ENCODE measurements around the gene CLP1.

The CLP1 gene

DNA sequence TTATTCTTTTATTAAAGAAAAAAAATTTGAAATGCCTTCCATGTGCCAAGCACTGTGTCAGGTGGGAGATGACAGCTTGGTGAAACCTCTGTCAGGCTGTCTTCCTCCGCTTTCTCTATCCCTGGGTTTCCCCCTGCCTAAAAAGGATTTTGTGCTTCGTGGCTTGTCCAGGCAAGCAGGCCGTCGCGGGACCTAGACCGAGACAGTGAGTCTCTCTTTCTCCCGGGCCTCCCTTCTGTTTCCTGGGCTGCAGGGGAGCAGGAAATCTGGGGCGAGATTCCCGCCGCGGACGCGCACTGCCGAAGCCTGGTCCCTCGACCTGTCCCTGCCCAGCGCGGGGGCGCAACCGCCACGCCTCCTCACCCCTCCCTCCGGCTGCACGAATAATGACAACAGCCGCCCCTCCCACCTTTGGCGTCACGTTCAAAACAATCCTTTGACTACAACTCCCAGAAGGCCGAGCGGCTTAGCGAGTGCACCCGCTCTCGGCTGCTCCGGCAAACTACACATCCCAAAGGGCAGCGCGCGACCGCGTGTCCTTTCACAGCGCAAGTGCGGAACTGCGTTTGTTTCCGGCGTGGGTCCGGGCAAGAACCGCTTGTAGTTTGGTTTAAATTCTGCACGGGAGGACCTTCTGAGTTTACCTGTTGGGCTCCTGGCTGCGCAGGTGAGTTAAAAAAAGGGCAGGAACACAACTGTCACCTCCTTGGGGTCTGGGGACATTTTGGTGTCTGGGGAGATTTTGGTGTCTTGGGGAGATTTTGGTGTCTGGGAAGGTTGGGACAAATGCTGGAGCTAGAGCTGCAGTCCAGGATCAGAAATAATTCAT is at the start of gene CLP1:
TSS of gene CLP1 (plus strand) at position 569 of the 829 bp plus-strand sequence. CDS start 1,715 bp downstream, outside the sequence.
- peak; percentile 97 to 99 (median 98) for DNase-seq (ENCODE audit: low read depth in 2 of 3, low spot score in 1 of 3)

- no peak for DNase-seq (ENCODE audit: low read depth in 2 of 3, low spot score in 1 of 3)
These were observed 47.4 kb upstream of the CLP1 start for GRCh38 chr11:57610170-57610569.

DNA sequence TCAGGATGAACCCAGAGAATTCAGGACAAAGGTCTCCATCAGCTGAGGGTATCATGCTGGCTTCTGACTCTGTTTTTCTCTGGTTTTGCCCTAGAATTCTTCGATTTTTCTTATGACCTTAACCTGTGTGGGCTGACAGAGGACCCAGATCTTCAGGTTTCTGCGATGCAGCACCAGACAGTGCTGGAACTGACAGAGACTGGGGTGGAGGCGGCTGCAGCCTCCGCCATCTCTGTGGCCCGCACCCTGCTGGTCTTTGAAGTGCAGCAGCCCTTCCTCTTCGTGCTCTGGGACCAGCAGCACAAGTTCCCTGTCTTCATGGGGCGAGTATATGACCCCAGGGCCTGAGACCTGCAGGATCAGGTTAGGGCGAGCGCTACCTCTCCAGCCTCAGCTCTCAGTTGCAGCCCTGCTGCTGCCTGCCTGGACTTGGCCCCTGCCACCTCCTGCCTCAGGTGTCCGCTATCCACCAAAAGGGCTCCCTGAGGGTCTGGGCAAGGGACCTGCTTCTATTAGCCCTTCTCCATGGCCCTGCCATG is 43.3 kb upstream of the CLP1 start:
- no peak for DNase-seq (ENCODE audit: low read depth in 2 of 3, low spot score in 1 of 3)

- no peak for DNase-seq (ENCODE audit: low read depth in 2 of 3, low spot score in 1 of 3)
These were observed 42.3 kb upstream of the CLP1 start for GRCh38 chr11:57615308-57615707.

GRCh38 chr11:57616595-57616994 is 41.0 kb upstream of the CLP1 start:
- no peak for DNase-seq (ENCODE audit: low read depth in 2 of 3, low spot score in 1 of 3)

DNA sequence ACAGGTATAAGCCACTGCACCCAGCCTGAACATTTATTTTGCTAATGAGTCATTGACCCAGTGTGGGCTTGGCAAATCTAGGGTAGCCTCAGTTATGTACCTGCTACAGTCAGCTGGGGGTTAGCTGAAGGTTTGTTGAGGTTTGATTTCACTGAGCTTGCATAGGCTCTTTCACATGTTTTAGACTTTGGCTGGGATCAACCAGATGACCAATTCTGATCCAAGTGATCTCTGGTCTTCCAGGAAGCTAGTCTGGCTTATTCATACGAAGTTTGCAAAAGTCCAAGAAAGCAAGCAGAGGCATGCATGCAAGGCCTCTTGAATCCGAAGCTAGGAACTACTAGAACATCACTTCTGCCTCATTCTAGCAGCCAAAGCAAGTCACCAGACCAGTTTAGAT is 39.1 kb upstream of the CLP1 start:
- DNase-seq (ENCODE audit: low read depth in 2 of 3, low spot score in 1 of 3) = no peak

DNA sequence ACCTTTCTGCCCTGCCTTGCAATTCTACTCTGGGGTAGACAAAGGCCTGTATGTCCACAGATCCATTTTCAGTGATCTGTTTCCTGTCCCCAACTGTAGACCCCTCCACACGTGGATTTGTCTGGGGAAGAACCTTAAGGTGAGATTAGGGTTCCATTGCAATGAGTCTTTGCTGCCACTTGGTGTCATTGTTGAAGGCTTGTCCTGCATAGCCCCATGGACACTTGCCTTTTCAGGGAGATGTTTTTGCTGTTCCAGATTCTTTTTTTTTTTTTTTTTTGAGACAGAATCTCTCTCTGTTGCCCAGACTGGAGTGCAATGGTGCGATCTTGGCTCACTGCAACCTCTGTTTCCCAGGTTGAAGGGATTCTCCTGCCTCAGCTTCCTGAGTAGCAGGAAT is 38.2 kb upstream of the CLP1 start:
- no peak for DNase-seq (ENCODE audit: low read depth in 2 of 3, low spot score in 1 of 3)

- no peak for DNase-seq (ENCODE audit: low read depth in 2 of 3, low spot score in 1 of 3)
These were observed 37.1 kb upstream of the CLP1 start for GRCh38 chr11:57620467-57620866.

DNA sequence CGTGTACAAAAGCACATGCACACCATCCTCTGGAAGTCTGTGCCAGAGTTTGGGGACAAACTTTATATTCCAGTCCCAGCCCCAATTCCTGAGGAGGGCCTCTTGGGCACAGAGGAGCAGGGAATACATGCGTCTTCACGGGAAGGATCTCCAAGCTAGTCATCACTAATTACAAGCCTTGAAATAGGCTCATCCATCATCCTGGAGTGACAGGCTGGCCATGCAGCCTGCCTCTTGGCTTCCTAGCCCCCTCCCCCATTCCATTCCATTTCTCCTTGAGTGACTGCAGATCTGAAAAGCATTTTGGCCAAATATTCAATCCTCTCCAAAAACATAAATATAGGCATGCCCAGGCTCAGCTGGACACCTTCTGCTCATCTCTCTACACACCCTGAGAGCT is 35.3 kb upstream of the CLP1 start:
- DNase-seq (ENCODE audit: low read depth in 2 of 3, low spot score in 1 of 3) = no peak

DNA sequence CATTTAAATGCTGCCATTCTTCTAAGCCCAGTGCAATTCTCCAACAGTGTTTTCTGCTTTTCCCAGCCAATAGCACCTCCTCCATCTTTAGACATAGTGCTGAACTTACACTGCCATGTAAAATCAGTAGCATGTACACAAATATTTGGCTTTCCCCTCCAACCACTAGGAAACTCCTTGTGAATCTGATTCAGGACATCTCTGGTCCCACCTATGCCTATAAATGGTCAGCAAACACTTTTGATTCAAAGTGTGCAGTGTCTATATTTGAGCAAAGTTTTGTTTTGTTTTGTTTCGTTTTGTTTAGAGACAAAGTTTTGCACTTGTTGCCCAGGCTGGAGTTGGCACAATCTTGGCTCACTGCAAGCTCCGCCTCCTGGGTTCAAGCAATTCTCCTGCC is 32.7 kb upstream of the CLP1 start:
- DNase-seq (ENCODE audit: low read depth in 2 of 3, low spot score in 1 of 3) = no peak

GRCh38 chr11:57626895-57627294 is 30.7 kb upstream of the CLP1 start:
- DNase-seq (ENCODE audit: low read depth in 2 of 3, low spot score in 1 of 3) = no peak

- DNase-seq (ENCODE audit: low read depth in 2 of 3, low spot score in 1 of 3) = no peak
These were observed 27.4 kb upstream of the CLP1 start for GRCh38 chr11:57630171-57630570.

GRCh38 chr11:57632116-57632515 is 25.4 kb upstream of the CLP1 start:
- no peak for DNase-seq (ENCODE audit: low read depth in 2 of 3, low spot score in 1 of 3)

- no peak for DNase-seq (ENCODE audit: low read depth in 2 of 3, low spot score in 1 of 3)
These were observed 24.0 kb upstream of the CLP1 start for GRCh38 chr11:57633394-57634070.

DNA sequence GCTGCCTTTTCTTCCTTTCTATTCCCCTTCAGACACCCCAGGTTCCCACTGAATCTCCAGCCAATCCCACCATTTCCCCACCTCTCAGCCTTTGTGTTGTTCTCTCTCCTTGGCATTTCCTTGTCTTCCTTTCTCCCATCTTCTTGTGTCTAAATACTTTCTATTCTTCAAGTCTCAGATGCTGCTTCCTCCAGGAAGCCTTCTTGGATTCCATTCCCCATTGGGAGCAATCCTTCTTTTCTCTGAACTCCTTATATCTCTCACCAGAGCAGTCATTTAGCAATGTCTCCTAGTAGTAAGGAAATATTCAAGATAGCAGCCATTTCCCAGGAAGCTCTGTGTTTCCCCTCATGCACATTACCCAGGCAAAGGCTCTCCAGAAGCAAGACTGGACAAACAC is 23.3 kb upstream of the CLP1 start:
- DNase-seq (ENCODE audit: low read depth in 2 of 3, low spot score in 1 of 3) = no peak

- no peak for DNase-seq (ENCODE audit: low read depth in 2 of 3, low spot score in 1 of 3)
These were observed 22.3 kb upstream of the CLP1 start for GRCh38 chr11:57635246-57635645.

- no peak for DNase-seq (ENCODE audit: low read depth in 2 of 3, low spot score in 1 of 3)
These were observed 19.9 kb upstream of the CLP1 start for GRCh38 chr11:57637626-57638004.

GRCh38 chr11:57638005-57638781 is 19.4 kb upstream of the CLP1 start:
- no peak for DNase-seq (ENCODE audit: low read depth in 2 of 3, low spot score in 1 of 3)

DNA sequence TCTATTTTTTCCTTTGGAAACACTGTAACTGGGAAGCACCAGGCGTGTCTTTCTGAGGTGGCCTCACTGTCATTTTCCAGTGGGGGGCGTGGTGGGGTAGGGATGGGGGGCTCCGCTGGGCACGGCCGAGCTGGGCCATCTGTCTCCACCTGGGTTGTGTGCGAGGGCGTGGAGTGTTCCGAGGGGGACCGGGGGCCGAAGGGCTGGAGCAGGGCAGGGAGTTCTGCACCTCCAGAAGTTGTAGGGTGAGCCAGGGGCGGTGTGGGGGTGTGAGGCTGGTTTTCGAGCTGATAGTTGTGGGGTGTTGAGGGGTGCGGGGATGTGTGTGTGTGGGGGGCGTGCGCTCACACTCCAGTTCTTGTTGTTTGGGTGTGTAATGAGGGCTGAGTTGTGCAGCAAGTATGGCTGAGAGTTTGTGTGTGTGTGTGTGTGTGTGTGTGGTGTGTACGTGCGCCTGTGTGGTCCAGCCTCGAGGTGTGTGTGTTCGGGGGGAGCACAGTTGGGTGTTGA is 18.7 kb upstream of the CLP1 start:
- DNase-seq (ENCODE audit: low read depth in 2 of 3, low spot score in 1 of 3) = no peak

GRCh38 chr11:57639321-57640067 is 18.1 kb upstream of the CLP1 start:
- no peak for DNase-seq (ENCODE audit: low read depth in 2 of 3, low spot score in 1 of 3)

Data from stimulated activated CD4-positive, alpha-beta T cell treated with anti-CD3 and anti-CD28 coated beads, Interleukin-12 subunit alpha, Interleukin-12 subunit beta, amount 100 ng/mL, for 48 hours (primary cell).